CD4-positive, CD25-positive, alpha-beta regulatory T cell (primary cell): ENCODE measurements around the gene SLC12A4. TPM values are rescaled to one million over a fixed set of nuclear protein-coding genes. Genes with fewer than 3 reads are reported as not detected.

Source experiments
- ATAC-seq, 2 donors: fragments of 150-1000 bp; cut with Tn5 transposase; one replicate each; pipeline ENCODE4 v1.10.0; 2021; ENCODE audit warnings: low read depth in 2 of 2, moderate number of reproducible peaks in 2 of 2, moderate library complexity in 1 of 2
- DNase-seq, 3 donors: peaks; one replicate each; pipeline versions ENCODE4 v3.0.0 to v3.0.0-alpha.2; 2012 to 2022; ENCODE audit warnings: mixed read lengths in 1 of 3
- H3K27ac ChIP-seq: one replicate; pipeline ENCODE4 v1.7.0; 2013; ENCODE audit warnings: mild to moderate bottlenecking, low read length; ENCODE audit not compliant: insufficient read depth, poor library complexity, severe bottlenecking
- H3K27me3 ChIP-seq: one replicate; pipeline ENCODE4 v1.7.0; 2013; ENCODE audit warnings: low read length; ENCODE audit not compliant: control insufficient read depth, insufficient read depth
- H3K36me3 ChIP-seq: one replicate; pipeline ENCODE4 v1.7.0; 2013; ENCODE audit warnings: mild to moderate bottlenecking, low read length, moderate library complexity; ENCODE audit not compliant: control insufficient read depth, insufficient read depth
- H3K4me1 ChIP-seq: 2 replicates; pipeline ENCODE4 v1.7.0; 2013; ENCODE audit warnings: mild to moderate bottlenecking, low read length; ENCODE audit not compliant: insufficient read depth, control insufficient read depth, poor library complexity, severe bottlenecking
- H3K4me3 ChIP-seq: one replicate; pipeline ENCODE4 v1.7.0; 2013; ENCODE audit warnings: low read depth, mild to moderate bottlenecking, low read length, moderate library complexity
- H3K9me3 ChIP-seq, 2 experiments: 1 replicate in 1 of 2; 2 replicates in 1 of 2; pipeline ENCODE4 v1.7.0; 2013; ENCODE audit warnings: low read length in 2 of 2, mild to moderate bottlenecking in 1 of 2, moderate library complexity in 1 of 2; ENCODE audit not compliant: control insufficient read depth in 2 of 2
- H3K27ac Mint-ChIP-seq, 3 donors: one replicate each; pipeline ENCODE4 v1.8.0; 2020 to 2022; ENCODE audit warnings: mild to moderate bottlenecking in 3 of 3, mixed read lengths in 3 of 3, moderate library complexity in 2 of 3
- H3K27me3 Mint-ChIP-seq: one replicate; pipeline ENCODE4 v1.8.0; 2022; ENCODE audit warnings: mild to moderate bottlenecking, mixed read lengths
- H3K36me3 Mint-ChIP-seq: one replicate; pipeline ENCODE4 v1.8.0; 2020; ENCODE audit warnings: mixed read lengths
- H3K4me1 Mint-ChIP-seq, 4 donors: one replicate each; pipeline ENCODE4 v1.8.0; 2020 to 2022; ENCODE audit warnings: mixed read lengths in 4 of 4, mild to moderate bottlenecking in 1 of 4
- H3K4me3 Mint-ChIP-seq, 4 donors: one replicate each; pipeline ENCODE4 v1.8.0; 2020 to 2022; ENCODE audit warnings: mild to moderate bottlenecking in 4 of 4, mixed read lengths in 4 of 4, moderate library complexity in 3 of 4
- H3K9me3 Mint-ChIP-seq, 7 donors: one replicate each; pipeline ENCODE4 v1.8.0; 2020 to 2022; ENCODE audit warnings: mixed read lengths in 7 of 7, mild to moderate bottlenecking in 3 of 7, moderate library complexity in 2 of 7
- polyA plus RNA-seq, 4 donors: library from polyadenylated mRNA; unstranded; fragments of 300-500 nt; fragmentation: Illumina TruSeq; gene quantifications; one replicate each; pipeline ENCODE4 v1.2.3, GENCODE V29; 2021
- total RNA-seq: library from RNA; stranded (reverse); gene quantifications from one replicate; pipeline ENCODE4 v1.2.3, GENCODE V29; 2022

SLC12A4 gene
- total and polyA plus RNA-seq, 5 donors from 2014 or later: 5.0 to 30.4 (median 6.4) TPM

DNA sequence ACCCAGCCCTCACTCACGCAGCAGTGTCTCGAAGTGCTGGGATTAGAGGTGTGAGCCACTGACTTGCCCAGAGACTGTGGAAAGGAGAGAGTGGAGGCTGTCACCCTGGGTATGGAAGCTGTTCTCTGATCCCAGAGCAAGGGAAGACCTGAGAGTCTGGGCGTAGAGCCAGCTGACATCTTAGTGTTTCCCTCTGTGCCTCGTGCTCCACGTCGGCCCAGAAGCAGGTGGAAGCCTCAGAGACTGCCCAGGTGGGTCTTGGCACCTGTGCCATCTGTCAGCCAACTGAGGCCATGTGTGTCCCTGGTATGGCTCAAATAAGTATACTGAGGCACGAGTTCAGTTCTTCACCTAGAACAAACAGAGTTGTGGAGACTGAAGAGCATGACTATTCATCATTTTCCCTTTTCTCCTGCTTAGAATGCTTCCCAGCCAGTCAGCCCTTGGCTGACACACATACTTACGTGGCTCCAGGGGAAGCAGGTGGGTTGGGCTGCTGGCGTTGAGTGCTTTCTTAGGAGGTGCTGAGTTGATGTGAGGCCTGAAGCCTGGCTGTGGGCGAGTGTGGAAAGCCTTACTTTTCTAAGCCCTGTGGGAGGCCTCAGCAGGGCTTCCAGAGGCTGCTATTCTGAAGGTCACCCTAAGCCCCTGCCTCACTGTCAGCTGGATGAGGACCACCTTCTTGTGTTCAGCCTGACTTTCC, 44.9 kb downstream of the SLC12A4 start:
- no peak overlapping the region for H3K4me3 ChIP-seq
- peaks cover 25% of the 10 kb centered on the region for H3K36me3 ChIP-seq
- H3K27me3 ChIP-seq: no peaks in the 10 kb centered on the region
- Mint-ChIP-seq H3K36me3 (no peaks in the 10 kb centered on the region), H3K9me3 (no peaks in the 10 kb centered on the region), H3K27ac (peak overlapping the region; percentile 42 to 74 (median 44)), H3K4me3 (no peak overlapping the region), H3K27me3 (no peaks in the 10 kb centered on the region), H3K4me1 (peaks cover 0 to 18% (median 1%) of the 10 kb centered on the region in 4 donors)
- no peak for DNase-seq
- no peak overlapping the region for H3K27ac ChIP-seq
- H3K9me3 ChIP-seq: no peaks in the 10 kb centered on the region
- peaks cover 4% of the 10 kb centered on the region for H3K4me1 ChIP-seq
- no peak for ATAC-seq

DNA sequence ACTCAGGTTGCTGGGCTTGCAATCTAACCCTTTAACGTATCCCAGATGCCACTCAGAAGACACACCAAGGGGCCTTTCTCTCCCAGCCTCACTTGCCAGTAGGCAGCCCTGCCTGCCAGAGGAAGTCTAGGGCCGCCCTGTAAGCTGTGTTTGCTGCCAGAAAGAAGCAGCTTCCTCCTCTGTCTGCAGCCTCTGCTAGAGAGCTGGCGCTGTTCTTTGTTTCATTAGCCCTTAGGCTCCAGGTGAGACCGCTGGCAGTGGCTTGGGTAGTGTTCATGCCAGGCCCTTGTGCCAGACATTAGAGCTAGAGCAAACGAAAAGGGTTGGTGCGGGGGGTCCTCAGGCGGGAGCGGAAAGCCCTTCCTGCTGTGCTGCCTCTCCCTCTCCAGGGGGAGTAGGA, 45.7 kb downstream of the SLC12A4 start:
- no peaks in the 10 kb centered on the region for H3K9me3 ChIP-seq
- H3K27ac Mint-ChIP-seq: peak overlapping the region in 1 of 3 donors; percentile 44
- peaks cover 4% of the 10 kb centered on the region for H3K36me3 Mint-ChIP-seq

DNA sequence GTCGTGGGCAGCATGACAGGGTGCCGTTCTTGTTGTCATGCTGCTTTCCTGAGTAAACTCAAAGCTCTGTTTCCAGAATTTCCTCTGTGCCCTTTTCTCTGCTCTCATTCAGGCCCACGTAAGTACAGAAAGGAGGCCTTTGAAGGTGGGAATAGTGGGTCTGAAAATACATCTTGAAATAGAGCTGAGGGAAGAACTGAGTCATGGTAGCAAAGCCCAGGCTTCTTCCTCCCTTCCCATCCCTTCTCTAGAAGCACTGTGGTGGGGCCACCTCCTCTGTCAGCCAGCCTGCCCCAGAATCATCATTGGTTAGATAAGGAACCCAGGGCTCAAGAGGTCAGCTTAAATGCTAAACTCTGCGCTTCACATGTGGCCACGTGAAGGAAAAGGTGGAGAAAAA, 46.2 kb downstream of the SLC12A4 start:
- Histone ChIP-seq H3K4me3 (no peak overlapping the region), H3K9me3 (no peaks in the 10 kb centered on the region), H3K27ac (no peak overlapping the region), H3K27me3 (no peaks in the 10 kb centered on the region), H3K4me1 (peaks cover 3% of the 10 kb centered on the region), H3K36me3 (peaks cover 23% of the 10 kb centered on the region)
- DNase-seq: no peak
- Mint-ChIP-seq H3K36me3 (peaks cover 9% of the 10 kb centered on the region), H3K27ac (peak overlapping the region in 2 of 3 donors; percentile 44 to 71), H3K9me3 (peaks cover 0 to 3% (median 0%) of the 10 kb centered on the region in 7 donors), H3K4me1 (peaks cover 0 to 23% (median 9%) of the 10 kb centered on the region in 4 donors), H3K27me3 (no peaks in the 10 kb centered on the region), H3K4me3 (no peak overlapping the region)
- ATAC-seq: no peak

More for the DNA sequence above, 45.7 kb downstream of the SLC12A4 start:
- no peak for DNase-seq
- Mint-ChIP-seq H3K9me3 (no peaks in the 10 kb centered on the region), H3K4me1 (peaks cover 0 to 18% (median 4%) of the 10 kb centered on the region in 4 donors), H3K4me3 (no peak overlapping the region), H3K27me3 (no peaks in the 10 kb centered on the region)
- Histone ChIP-seq H3K27ac (no peak overlapping the region), H3K4me3 (no peak overlapping the region), H3K36me3 (peaks cover 28% of the 10 kb centered on the region), H3K27me3 (no peaks in the 10 kb centered on the region), H3K4me1 (no peaks in the 10 kb centered on the region)
- no peak for ATAC-seq

DNA sequence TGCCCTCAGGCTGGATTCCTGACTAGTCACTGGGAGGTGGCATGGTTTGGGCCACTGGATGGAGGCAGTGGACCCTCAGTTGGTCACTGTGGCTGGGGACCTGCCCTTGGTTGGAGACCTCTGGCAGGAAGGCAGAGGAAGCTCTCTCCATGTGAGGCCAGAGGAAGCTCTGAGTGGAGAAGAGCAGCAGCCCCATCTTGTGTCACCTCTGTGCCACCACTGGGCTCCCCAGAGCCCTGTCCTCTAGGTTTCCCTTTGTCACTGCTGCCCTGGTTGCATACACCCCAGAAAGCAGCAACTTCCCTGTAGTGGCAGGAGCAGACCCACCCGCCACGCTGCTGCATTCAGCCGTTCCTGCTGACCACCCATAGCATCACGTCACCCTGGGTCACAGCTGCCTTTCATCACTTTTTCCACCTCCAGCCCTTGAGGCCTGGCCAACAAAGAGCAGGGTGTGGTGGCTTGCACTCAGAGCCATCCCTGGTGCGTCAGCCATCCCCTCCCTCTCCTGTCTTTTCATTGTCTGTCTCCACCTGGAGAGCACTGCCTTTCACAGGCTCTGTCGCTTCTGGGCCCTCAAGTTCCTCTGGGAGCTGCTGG, 48.7 kb downstream of the SLC12A4 start:
- H3K9me3 Mint-ChIP-seq: peaks cover 0 to 3% (median 0%) of the 10 kb centered on the region in 7 donors
- DNase-seq (peak in 1 of 3 donors; percentile 32), ATAC-seq (no peak)
- peak overlapping the region in 1 of 3 donors; percentile 23 for H3K27ac Mint-ChIP-seq
- peaks cover 23% of the 10 kb centered on the region for H3K36me3 Mint-ChIP-seq
- peaks cover 3% of the 10 kb centered on the region for H3K4me1 ChIP-seq
- no peak overlapping the region for H3K4me3 Mint-ChIP-seq
- no peaks in the 10 kb centered on the region for H3K27me3 ChIP-seq
- H3K9me3 ChIP-seq: no peaks in the 10 kb centered on the region
- H3K27ac ChIP-seq: no peak overlapping the region
- H3K36me3 ChIP-seq: peaks cover 23% of the 10 kb centered on the region
- no peak overlapping the region for H3K4me3 ChIP-seq
- H3K4me1 Mint-ChIP-seq: peaks cover 0 to 38% (median 21%) of the 10 kb centered on the region in 4 donors
- H3K27me3 Mint-ChIP-seq: no peaks in the 10 kb centered on the region

DNA sequence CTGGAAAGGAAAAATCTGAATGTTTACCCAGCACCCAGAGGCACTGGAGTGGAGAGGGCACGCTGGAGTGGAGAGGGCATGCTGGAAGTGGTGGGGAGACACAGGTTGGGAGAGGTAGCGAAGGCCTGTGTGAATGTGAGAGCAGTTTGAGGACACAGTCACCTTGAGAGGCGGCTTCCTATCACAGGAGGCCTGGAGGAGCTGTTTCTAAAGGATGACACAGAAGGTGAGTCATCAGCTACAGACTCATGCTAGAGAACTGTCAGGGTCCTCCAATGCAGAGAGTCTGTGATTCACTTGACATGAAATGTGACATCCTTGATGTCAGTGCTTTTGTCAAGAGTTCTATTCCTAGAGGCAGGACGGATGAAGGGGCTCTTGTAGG, 50.6 kb downstream of the SLC12A4 start:
- peak; percentile 95 to 96 for ATAC-seq
- DNase-seq: peak in 1 of 3 donors; percentile 32
- H3K27ac Mint-ChIP-seq: peak overlapping the region in 1 of 3 donors; percentile 88
- Histone ChIP-seq H3K27me3 (no peaks in the 10 kb centered on the region), H3K36me3 (peaks cover 19% of the 10 kb centered on the region), H3K27ac (no peak overlapping the region), H3K4me3 (no peak overlapping the region), H3K9me3 (no peaks in the 10 kb centered on the region), H3K4me1 (peaks cover 3% of the 10 kb centered on the region)
- H3K4me3 Mint-ChIP-seq: no peak overlapping the region
- peaks cover 0 to 42% (median 22%) of the 10 kb centered on the region in 4 donors for H3K4me1 Mint-ChIP-seq
- H3K36me3 Mint-ChIP-seq: peaks cover 29% of the 10 kb centered on the region
- no peaks in the 10 kb centered on the region for H3K27me3 Mint-ChIP-seq
- peaks cover 0 to 3% (median 0%) of the 10 kb centered on the region in 7 donors for H3K9me3 Mint-ChIP-seq

DNA sequence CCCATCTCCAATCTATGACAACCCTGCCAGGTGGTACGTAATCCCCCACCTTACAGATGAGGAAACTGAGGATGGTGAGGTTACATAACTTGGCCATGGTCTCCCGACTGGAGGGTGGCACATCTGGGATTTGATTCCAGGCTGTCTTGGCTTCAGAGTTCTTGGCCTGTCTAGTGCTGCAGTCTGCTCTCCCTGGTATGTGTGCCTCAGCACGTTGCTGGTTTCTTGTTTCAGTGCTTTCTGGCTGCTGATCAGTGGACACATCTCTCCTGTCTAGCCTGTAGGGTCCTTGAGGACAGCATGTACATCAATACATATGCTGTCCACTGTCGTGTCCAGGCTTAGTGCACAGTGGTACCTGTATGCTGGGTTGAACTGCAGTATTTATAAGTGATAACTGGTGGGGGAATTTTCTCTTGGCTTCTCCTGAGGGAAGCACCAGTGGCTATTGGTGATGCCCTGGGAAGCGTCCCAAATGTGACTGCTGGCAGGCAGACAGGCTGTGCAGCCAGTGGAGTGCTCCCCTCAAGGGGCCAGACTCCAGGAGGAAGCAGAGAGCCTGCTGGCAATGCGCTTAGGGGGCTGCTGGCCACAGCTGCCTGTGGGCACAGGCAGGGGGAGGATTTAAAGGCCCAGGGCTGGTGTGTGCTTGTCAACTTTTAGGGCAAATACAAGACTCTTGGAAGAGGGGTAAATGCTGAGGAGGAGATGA, 51.1 kb downstream of the SLC12A4 start:
- Mint-ChIP-seq H3K4me1 (peaks cover 0 to 40% (median 22%) of the 10 kb centered on the region in 4 donors), H3K27me3 (no peaks in the 10 kb centered on the region), H3K9me3 (peaks cover 0 to 3% (median 0%) of the 10 kb centered on the region in 7 donors), H3K4me3 (no peak overlapping the region), H3K27ac (peak overlapping the region in 1 of 3 donors; percentile 88), H3K36me3 (peaks cover 29% of the 10 kb centered on the region)
- Histone ChIP-seq H3K4me1 (peaks cover 3% of the 10 kb centered on the region), H3K36me3 (peaks cover 19% of the 10 kb centered on the region), H3K27ac (no peak overlapping the region), H3K27me3 (no peaks in the 10 kb centered on the region), H3K4me3 (no peak overlapping the region), H3K9me3 (no peaks in the 10 kb centered on the region)
- ATAC-seq (no peak), DNase-seq (no peak)

DNA sequence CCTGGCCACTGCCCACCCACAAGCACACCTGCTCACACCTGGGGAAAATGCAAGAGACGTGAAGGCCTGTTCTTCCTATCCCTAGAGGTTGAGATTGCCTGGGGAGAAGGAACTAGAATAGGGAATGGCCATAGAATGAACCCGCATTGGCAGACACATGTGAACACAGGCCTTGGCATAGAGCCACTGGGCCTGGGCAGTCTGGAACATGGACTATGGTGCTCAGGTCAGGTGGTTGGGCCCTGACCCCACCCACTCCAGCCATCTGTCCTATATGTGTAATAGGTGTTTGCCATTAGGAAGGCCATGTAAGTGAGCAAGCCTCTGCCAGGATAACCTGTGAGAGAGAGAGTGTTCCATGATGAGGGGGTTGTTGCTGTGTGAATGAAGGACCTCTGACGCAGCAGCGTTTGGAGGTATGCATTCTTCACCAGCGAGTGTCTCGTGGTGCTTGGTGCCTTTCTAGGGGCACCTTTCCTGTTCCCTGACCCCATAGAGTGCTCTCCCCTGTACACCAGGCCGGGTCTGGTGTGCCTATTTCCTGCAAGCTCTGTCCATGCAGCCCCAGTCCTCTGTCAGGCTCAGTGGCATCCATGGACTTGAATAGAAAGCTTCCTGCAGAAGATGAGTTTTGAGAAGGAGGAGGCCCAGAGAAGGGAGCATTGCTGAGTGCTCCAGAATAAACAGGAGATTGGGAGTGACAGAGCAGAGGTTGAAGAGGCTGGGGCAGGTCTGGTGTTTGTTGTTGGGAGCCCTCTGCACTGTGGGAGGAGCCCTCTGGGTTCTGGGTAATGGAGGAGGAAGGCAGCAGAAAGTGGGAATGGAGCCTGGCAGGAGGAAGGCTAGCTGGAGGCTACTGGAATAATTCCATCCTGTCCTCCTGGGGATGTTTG, 52.4 kb downstream of the SLC12A4 start:
- no peak for DNase-seq
- no peak for ATAC-seq
- no peak overlapping the region for H3K4me3 ChIP-seq
- no peak overlapping the region for H3K27ac ChIP-seq
- Mint-ChIP-seq H3K9me3 (peaks cover 0 to 3% (median 0%) of the 10 kb centered on the region in 7 donors), H3K4me3 (no peak overlapping the region), H3K27ac (peak overlapping the region; percentile 61 to 88 (median 87)), H3K27me3 (no peaks in the 10 kb centered on the region), H3K4me1 (peaks cover 0 to 33% (median 22%) of the 10 kb centered on the region in 4 donors), H3K36me3 (peaks cover 29% of the 10 kb centered on the region)
- peaks cover 3% of the 10 kb centered on the region for H3K4me1 ChIP-seq
- peaks cover 22% of the 10 kb centered on the region for H3K36me3 ChIP-seq
- no peaks in the 10 kb centered on the region for H3K9me3 ChIP-seq
- no peaks in the 10 kb centered on the region for H3K27me3 ChIP-seq
